GM20000 (cell line): ENCODE measurements around the gene EEF1B2.

Experiments
- DNase-seq: peaks from one replicate; pipeline ENCODE4 v3.0.0; 2012; ENCODE audit warnings: low spot score
- CTCF ChIP-seq: IDR thresholded peaks from 2 replicates; pipeline ENCODE4 v1.5.1; 2012; ENCODE audit warnings: mild to moderate bottlenecking, control low read depth; ENCODE audit errors: extremely low read depth, missing control alignments

EEF1B2 gene

GRCh38 chr2:206127656-206128055 is 32.0 kb upstream of the EEF1B2 start:
- DNase-seq, result no peak
- TF ChIP-seq CTCF, result no peak

- TF ChIP-seq CTCF, result no peak
- no peak for DNase-seq
Measured at GRCh38 chr2:206143451-206143850, 16.2 kb upstream of the EEF1B2 start.

- TF ChIP-seq CTCF, result no peak
Measured at GRCh38 chr2:206144383-206144782, 15.3 kb upstream of the EEF1B2 start.

GRCh38 chr2:206145665-206146064 is 14.0 kb upstream of the EEF1B2 start:
- no peak for DNase-seq
- no peak for TF ChIP-seq CTCF

More at GRCh38 chr2:206144383-206144782, 15.3 kb upstream of the EEF1B2 start:
- no peak for DNase-seq

- DNase-seq, result no peak
- TF ChIP-seq CTCF, result no peak
Measured at GRCh38 chr2:206149330-206149729, 10.4 kb upstream of the EEF1B2 start.

- TF ChIP-seq CTCF, result no peak
- no peak for DNase-seq
Measured at GRCh38 chr2:206150168-206150567, 9.5 kb upstream of the EEF1B2 start.

- no peak for DNase-seq
- TF ChIP-seq CTCF, result no peak
Measured at GRCh38 chr2:206150631-206151030, 9.1 kb upstream of the EEF1B2 start.
